ENCODE data around the gene KIFC3.
"Not testable (repeated sequence)": the region's sequence is repeated elsewhere in the genome, so short reads cannot be mapped to it uniquely, and the experiment has no call there.

Gene KIFC3

GRCh38 chr16:57748596-57748995 is 53.7 kb downstream of the KIFC3 start:
- Mint-ChIP-seq H3K36me3 (ENCODE audit: low read depth) (peaks cover 34% of the 10 kb centered on the region), H3K4me3 (no peak overlapping the region), H3K4me1 (peaks cover 15% of the 10 kb centered on the region), H3K9me3 (no peaks in the 10 kb centered on the region), H3K27me3 (ENCODE audit: low read depth, poor library complexity) (peaks cover 3% of the 10 kb centered on the region), H3K27ac (no peak overlapping the region)
- DNase-seq = no peak
- no peak for TF ChIP-seq CTCF (IDR thresholded peaks at IDR 0.05)

- peaks cover 3% of the 10 kb centered on the region for H3K27me3 Mint-ChIP-seq (ENCODE audit: low read depth, poor library complexity)
- H3K36me3 Mint-ChIP-seq (ENCODE audit: low read depth) = peaks cover 34% of the 10 kb centered on the region
- DNase-seq = no peak
- no peak for TF ChIP-seq CTCF (IDR thresholded peaks at IDR 0.05)
- H3K4me1 Mint-ChIP-seq = peaks cover 15% of the 10 kb centered on the region
- H3K9me3 Mint-ChIP-seq = no peaks in the 10 kb centered on the region
- H3K4me3 Mint-ChIP-seq = no peak overlapping the region
- no peak overlapping the region for H3K27ac Mint-ChIP-seq
These were observed 54.3 kb downstream of the KIFC3 start for GRCh38 chr16:57747996-57748395.

GRCh38 chr16:57747496-57747895 is 54.8 kb downstream of the KIFC3 start:
- Mint-ChIP-seq H3K9me3 (no peaks in the 10 kb centered on the region), H3K27me3 (ENCODE audit: low read depth, poor library complexity) (peaks cover 3% of the 10 kb centered on the region), H3K27ac (no peak overlapping the region), H3K4me1 (peaks cover 15% of the 10 kb centered on the region), H3K4me3 (no peak overlapping the region), H3K36me3 (ENCODE audit: low read depth) (peaks cover 34% of the 10 kb centered on the region)
- no peak for TF ChIP-seq CTCF (IDR thresholded peaks at IDR 0.05)
- no peak for DNase-seq

GRCh38 chr16:57747091-57747490 is 55.2 kb downstream of the KIFC3 start:
- H3K27me3 Mint-ChIP-seq (ENCODE audit: low read depth, poor library complexity) = peaks cover 3% of the 10 kb centered on the region

GRCh38 chr16:57746316-57746715 is 56.0 kb downstream of the KIFC3 start:
- H3K4me3 Mint-ChIP-seq; H3K9me3 Mint-ChIP-seq; H3K27ac Mint-ChIP-seq; DNase-seq; H3K27me3 Mint-ChIP-seq (ENCODE audit: low read depth, poor library complexity): not testable (repeated sequence)
- H3K36me3 Mint-ChIP-seq (ENCODE audit: low read depth) = peaks cover 33% of the 10 kb centered on the region
- H3K4me1 Mint-ChIP-seq = peaks cover 12% of the 10 kb centered on the region

More at GRCh38 chr16:57747091-57747490, 55.2 kb downstream of the KIFC3 start:
- Mint-ChIP-seq H3K9me3 (no peaks in the 10 kb centered on the region), H3K27ac (no peak overlapping the region), H3K36me3 (ENCODE audit: low read depth) (peaks cover 34% of the 10 kb centered on the region), H3K4me1 (peaks cover 15% of the 10 kb centered on the region), H3K4me3 (no peak overlapping the region)
- TF ChIP-seq CTCF (IDR thresholded peaks at IDR 0.05) = no peak
- no peak for DNase-seq

GRCh38 chr16:57745768-57746167 is 56.5 kb downstream of the KIFC3 start:
- TF ChIP-seq CTCF (IDR thresholded peaks at IDR 0.05) = no peak
- Mint-ChIP-seq H3K27me3 (ENCODE audit: low read depth, poor library complexity) (peaks cover 3% of the 10 kb centered on the region), H3K9me3 (no peaks in the 10 kb centered on the region), H3K4me3 (no peak overlapping the region), H3K36me3 (ENCODE audit: low read depth) (peaks cover 28% of the 10 kb centered on the region), H3K27ac (no peak overlapping the region), H3K4me1 (peaks cover 11% of the 10 kb centered on the region)
- no peak for DNase-seq
